ENCODE measurements around the gene RIPPLY3.

The RIPPLY3 gene

GRCh38 chr21:37006486-37007291, at the start of gene RIPPLY3:
Gene RIPPLY3, plus strand, starts transcription at chr21:37006702. Its CDS starts 71 bp downstream, at chr21:37006773.
- DNase-seq (ENCODE audit: low spot score): peak; percentile 63

GRCh38 chr21:36959020-36959835, 47.3 kb upstream of the RIPPLY3 start:
- no peak for DNase-seq (ENCODE audit: low spot score)

- no peak for DNase-seq (ENCODE audit: low spot score)
These were observed 45.7 kb upstream of the RIPPLY3 start for GRCh38 chr21:36960676-36961284.

GRCh38 chr21:36962098-36962780, 44.3 kb upstream of the RIPPLY3 start:
- no peak for DNase-seq (ENCODE audit: low spot score)

GRCh38 chr21:36964398-36964797, 42.1 kb upstream of the RIPPLY3 start:
- DNase-seq (ENCODE audit: low spot score): no peak

GRCh38 chr21:36964827-36965719, 41.4 kb upstream of the RIPPLY3 start:
- DNase-seq (ENCODE audit: low spot score): no peak

GRCh38 chr21:36965720-36966065, 40.8 kb upstream of the RIPPLY3 start:
- no peak for DNase-seq (ENCODE audit: low spot score)

- DNase-seq (ENCODE audit: low spot score): peak; percentile 86
These were observed 40.3 kb upstream of the RIPPLY3 start, which contains the start of gene HLCS for GRCh38 chr21:36966066-36966820. Gene HLCS, minus strand, starts transcription at chr21:36966669. Its CDS starts 31 bp downstream, at chr21:36966638.

- no peak for DNase-seq (ENCODE audit: low spot score)
These were observed 39.4 kb upstream of the RIPPLY3 start for GRCh38 chr21:36966821-36967768.

- DNase-seq (ENCODE audit: low spot score): no peak
These were observed 38.1 kb upstream of the RIPPLY3 start for GRCh38 chr21:36968414-36968813.

GRCh38 chr21:36968976-36969375, 37.5 kb upstream of the RIPPLY3 start:
- no peak for DNase-seq (ENCODE audit: low spot score)

- DNase-seq (ENCODE audit: low spot score): no peak
These were observed 32.3 kb upstream of the RIPPLY3 start for GRCh38 chr21:36973986-36974850.

GRCh38 chr21:36974851-36975192, 31.7 kb upstream of the RIPPLY3 start:
- no peak for DNase-seq (ENCODE audit: low spot score)

GRCh38 chr21:36976228-36976861, 30.2 kb upstream of the RIPPLY3 start:
- DNase-seq (ENCODE audit: low spot score): no peak

GRCh38 chr21:36976882-36977651, 29.4 kb upstream of the RIPPLY3 start:
- DNase-seq (ENCODE audit: low spot score): peak; percentile 45

- DNase-seq (ENCODE audit: low spot score): peak; percentile 46
These were observed 26.0 kb upstream of the RIPPLY3 start for GRCh38 chr21:36980280-36981048.
